ENCODE measurements around the gene NPFFR1. TPM values are rescaled to one million over a fixed set of nuclear protein-coding genes. Genes with fewer than 3 reads are reported as not detected.
"Not testable (repeated sequence)": the region's sequence is repeated elsewhere in the genome, so short reads cannot be mapped to it uniquely, and the experiment has no call there.

The NPFFR1 gene
- total RNA-seq, 1 donor from 2014 or later = under 0.01 TPM

DNA sequence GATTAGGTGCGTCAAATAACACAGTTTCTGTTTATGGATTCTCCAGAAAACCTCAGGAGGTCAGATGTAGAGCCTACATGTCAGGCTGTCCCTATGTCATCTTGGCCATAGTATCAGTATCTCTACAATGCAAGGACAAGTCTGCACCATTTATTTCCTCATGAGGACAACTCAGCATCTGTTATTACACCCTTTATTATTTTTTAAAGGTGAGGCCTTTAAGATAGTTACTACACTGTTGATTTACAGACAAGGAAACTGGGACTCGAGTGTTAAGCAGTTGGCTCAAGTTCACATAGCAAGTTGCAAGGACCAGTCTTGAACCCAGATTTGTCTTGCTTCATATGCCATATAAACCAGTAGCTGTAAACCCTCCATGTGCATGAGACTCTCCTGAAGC lies 27.3 kb downstream of the NPFFR1 start:
- no peak for DNase-seq (ENCODE audit: low read depth)

DNA sequence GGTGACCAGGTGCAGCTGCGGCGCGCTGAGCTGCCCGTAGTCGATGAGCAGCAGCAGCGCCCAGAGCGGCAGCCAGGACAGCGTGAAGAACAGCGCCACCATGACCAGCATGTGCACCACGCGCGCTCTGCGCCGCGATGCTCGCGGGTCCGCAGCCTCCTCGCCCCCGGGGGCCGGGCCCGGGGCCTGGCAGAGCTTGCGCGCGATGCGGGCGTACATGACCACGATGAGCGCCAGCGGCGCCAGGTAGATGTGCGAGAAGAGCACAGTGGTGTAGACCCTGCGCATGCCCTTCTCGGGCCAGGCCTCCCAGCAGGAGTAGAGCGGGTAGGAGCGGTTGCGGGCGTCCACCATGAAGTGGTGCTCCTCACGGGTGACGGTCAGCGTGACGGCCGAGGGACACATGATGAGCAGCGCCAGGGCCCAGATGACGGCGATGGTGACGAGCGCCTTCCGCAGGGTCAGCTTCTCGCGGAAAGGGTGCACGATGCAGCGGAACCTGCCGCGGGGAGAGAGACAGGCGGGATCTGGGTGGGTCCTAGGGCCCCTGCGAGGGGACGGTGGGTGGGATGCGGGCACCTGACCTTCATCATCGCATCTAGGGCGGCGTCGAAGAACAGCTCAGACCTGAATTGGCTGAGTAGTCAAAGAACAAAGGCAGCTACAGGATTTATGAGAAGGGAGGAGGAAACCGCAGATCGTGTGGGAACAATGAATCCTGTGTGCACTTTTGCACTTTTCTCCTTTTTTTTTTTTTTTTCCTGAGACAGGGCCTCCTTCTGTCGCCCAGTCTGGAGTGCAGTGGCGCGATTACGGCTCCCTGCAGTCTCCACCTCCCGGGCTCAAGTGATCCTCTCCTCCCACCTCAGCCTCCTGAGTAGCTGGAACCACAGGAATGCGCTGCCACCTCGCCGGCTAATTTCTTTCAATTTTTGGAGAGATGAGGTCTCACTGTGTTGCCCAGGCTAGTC lies 28.2 kb downstream of the NPFFR1 start:
- peak; percentile 89 for DNase-seq (ENCODE audit: low read depth)

DNA sequence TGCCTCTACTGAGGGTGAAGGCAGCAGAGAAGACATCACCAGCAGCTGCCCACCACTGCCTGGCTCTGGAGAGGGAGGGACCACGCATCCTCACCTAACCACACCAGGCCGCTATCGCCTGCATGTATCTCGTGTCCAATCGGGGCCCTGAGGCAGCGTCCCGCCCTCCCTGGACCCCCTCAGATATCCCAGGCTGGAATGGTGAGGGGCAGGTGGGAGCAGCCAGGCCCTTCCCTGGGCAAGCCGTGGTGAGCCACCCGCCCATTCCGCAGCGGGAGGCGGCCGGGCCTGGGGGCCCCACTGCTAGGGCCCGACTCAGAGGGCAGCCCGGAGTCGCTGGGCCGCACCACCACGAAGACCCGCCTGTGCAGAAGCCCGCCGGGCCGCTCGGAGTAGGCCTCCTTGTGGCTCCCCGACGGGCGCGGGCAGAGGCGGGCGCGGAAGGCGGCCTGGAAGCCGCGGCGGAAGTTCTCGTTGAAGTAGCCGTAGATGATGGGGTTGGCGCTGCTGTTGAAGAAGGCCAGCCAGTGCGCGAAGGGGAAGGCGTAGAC lies 29.0 kb downstream of the NPFFR1 start:
- no peak for DNase-seq (ENCODE audit: low read depth)

DNA sequence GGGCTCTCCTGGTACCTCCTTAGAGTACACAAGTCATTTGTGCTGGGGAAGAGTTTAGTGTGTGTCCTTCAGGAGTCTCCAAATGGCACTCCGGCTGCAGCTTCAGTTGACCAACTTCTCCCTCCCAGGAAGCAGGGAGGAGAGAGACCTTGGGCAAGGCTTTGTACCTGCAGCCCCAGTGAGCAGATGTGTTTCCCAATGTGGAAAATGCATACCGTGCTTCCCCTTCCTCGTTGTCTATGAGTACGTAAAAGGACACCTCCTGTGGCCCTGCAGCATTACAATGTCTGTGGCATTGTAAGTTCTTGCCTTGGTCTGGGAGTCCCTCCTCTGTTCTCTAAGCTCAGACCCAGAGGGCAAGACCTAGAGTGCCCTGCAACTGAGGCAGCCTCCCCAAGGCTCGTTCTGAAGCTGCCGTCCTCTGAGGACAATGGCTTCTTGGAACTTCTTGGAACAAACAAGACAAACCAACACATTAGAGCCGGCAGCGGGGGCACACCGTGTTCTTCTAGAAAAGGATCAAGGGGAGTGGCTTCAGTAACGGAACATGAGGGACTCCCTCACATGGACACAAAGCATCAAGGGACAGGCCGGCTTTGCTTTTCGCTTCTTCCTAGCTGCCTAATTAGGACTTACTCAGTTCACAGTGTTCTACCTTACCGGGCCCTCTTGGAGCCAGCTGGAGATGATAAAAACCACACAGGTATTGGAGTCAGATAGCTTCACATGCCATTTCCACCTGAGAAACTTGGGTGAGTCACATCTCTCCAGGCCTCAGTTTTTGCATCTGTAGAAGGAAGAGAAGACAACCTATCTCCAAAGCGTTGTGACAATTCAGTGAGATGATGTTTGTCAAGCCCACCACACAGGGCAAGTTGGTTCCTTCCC lies 29.7 kb downstream of the NPFFR1 start:
- DNase-seq (ENCODE audit: low read depth) = no peak

DNA sequence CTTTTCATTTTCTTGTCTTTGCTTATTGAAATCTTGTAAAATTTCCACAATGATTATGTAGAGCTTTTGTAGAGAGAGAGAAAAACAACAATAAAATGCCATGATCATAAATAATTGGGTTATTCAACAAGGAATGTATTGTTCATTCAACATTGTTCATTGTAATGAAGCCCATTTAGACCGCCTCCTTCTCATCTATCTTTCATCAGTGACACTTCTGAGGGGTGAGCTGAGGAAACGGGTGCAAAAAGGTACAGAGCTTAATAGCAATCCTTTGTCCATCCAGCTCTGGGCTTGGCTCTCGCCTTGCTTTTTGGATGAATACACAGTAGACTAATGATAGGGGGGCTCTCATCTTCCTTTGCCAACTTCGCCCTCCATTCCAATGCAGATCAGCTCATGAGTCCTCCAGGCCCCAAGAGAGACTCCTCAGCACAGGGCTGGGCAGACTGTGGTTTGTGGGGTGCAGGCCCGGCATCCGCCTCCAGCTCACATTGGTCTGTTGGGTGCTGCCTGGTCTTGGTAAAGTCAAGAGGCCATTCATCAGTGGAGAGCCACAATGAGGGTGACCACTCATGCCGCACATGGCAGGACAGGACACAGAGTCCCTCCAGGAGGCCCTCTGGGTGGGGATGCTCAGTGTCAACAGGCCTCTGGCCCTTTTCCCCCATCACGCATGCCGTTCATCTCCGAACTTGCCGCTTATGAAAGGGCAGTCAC lies 32.7 kb downstream of the NPFFR1 start:
- DNase-seq (ENCODE audit: low read depth) = no peak

DNA sequence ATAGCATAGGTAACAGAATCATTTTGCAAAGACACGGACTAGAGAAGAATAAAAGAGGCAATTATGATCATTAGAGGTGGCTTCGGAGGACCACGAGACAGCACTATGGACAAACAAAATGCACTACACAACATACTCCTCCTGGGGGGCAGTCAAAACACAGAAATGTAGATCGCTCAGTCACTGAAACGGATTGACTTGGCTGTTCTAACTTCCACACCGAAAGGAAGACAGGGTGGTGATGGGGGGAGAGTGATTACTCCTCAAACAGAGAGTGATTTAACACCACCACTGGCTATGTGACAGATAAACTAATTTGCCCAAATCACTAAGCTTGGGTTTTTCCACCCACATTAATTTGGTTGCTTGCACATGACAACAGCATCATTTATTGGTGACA lies 36.4 kb downstream of the NPFFR1 start:
- DNase-seq (ENCODE audit: low read depth) = no peak

DNA sequence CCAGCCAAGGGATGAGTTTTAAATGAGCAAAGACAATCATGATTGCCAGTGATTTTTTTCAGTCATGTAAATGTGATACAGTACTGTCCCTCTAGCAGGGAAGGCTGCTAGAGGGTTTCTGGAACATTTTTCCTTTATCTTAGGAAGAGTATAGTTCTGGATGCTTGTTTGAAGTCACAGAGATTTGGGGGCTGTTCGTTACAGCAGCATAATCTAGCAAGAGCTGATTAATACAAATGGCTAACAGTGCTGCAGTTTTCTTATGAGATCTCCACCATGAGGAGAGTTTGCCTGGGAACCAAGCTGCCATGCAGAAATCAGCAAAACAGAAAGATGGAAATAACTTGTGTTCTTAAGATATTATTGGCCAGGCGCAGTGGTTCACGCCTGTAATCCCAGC lies 42.7 kb downstream of the NPFFR1 start:
- no peak for DNase-seq (ENCODE audit: low read depth)

DNA sequence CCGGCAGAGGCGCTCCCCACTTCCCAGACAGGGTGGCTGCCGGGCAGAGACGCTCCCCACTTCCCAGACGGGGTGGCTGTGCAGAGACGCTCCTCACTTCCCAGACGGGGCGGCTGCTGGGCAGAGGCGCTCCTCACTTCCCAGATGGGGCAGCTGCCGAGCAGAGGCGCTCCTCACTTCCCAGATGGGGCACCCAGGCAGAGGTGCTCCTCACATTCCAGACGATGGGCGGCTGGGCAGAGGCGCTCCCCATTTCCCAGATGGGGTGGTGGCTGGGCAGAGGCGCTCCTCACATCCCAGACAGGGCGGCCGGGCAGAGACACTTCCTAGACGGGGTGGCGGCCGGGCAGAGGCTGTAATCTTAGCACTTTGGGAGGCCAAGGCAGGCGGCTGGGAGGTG lies 43.8 kb downstream of the NPFFR1 start:
- not testable (repeated sequence) for DNase-seq (ENCODE audit: low read depth)

DNA sequence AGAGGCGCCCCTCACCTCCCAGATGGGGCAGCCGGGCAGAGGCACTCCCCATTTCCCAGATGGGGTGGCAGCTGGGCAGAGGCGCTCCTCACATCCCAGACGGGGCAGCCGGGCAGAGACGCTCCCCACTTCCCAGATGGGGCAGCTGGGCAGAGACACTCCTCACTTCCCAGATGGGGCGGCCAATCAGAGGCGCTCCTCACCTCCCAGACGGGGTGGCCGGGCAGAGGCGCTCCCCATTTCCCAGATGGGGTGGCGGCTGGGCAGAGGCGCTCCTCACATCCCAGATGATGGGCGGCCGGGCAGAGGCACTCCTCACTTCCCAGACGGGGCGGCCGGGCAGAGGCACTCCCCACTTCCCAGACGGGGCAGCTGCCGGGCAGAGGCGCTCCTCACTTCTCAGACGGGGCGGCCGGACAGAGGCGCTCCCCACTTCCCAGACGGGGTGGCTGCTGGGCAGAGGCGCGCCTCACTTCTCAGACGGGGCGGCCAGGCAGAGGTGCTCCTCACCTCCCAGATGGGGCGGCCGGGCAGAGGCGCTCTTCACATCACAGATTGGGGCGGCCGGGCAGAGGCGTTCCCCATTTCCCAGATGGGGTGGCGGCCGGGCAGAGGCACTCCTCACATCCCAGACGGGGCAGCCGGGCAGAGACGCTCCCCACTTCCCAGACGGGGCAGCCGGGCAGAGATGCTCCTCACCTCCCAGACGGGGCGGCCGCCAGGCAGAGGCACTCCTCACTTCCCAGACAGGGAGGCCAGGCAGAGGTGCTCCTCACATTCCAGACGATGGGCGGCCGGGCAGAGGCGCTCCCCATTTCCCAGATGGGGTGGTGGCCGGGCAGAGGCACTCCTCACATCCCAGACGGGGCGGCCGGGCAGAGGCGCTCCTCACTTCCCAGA lies 44.5 kb downstream of the NPFFR1 start:
- not testable (repeated sequence) for DNase-seq (ENCODE audit: low read depth)

DNA sequence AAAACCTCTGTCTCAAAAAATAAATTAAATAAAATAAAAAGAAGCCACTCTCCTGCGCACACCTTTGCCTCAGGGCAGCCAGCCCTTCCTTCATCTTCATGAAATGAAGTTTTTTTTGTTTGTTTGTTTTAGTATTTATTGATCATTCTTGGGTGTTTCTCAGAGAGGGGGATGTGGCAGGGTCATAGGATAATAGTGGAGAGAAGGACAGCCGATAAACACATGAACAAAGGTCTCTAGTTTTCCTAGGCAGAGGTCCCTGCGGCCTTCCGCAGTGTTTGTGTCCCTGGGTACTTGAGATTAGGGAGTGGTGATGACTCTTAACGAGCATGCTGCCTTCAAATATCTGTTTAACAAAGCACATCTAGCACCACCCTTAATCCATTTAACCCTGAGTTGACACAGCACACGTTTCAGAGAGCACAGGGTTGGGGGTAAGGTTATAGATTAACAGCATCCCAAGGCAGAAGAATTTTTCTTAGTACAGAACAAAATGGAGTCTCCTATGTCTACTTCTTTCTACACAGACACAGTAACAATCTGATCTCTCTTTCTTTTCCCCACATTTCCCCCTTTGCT lies 45.8 kb downstream of the NPFFR1 start:
- DNase-seq (ENCODE audit: low read depth) = not testable (repeated sequence)

DNA sequence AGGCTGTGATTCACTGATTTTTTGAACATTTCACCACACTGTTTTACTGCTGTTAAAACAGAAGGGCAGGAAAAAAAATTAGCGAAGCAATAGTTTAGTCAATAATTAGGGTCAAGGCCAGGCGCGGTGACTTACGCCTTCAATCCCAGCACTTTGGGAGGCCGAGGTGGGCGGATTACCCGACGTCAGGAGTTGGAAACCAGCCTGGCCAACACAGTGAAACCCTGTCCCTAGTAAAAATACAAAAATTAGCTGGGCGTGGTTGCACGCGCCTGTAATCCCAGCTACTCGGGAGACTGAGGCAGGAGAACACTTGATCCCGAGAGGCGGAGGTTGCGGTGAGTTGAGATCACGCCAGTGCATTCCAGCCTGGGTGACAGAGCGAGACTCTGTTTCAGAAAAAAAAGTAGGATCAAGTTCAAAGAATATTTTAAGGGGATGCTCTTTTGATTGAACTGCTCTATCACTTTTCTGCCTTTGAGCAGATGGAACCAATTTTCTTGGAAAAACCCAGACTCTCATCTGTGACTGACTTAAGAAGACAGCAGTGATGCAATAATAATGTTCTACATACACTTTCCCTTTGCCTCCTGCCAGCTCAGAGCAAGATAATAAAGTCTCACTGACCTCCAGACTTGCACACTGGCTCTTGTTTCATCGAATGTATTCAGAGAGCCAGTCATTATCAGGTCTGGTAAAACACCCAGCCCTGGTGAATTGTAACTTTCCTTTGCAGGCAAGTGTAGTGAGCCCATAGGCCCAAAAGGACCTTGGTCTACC lies 48.9 kb downstream of the NPFFR1 start:
- DNase-seq (ENCODE audit: low read depth) = peak; percentile 53

DNA sequence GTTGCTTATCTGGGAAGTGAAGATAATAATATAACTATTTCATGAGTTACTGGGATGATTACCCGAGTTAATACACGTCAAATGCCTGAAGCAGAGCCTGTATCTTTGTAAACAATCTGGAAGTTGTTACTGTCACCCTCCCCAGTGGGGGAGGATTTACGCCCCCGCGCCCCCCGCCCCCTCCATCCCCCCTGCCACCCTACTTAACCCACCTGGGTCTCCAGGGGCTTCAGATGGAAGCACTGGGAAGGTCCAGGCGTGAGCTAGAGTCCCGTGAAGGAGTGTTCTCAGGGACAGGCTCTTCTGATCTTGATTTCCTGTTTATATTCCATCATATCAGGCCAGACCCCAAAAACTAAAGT lies 49.9 kb downstream of the NPFFR1 start:
- DNase-seq (ENCODE audit: low read depth) = no peak

DNA sequence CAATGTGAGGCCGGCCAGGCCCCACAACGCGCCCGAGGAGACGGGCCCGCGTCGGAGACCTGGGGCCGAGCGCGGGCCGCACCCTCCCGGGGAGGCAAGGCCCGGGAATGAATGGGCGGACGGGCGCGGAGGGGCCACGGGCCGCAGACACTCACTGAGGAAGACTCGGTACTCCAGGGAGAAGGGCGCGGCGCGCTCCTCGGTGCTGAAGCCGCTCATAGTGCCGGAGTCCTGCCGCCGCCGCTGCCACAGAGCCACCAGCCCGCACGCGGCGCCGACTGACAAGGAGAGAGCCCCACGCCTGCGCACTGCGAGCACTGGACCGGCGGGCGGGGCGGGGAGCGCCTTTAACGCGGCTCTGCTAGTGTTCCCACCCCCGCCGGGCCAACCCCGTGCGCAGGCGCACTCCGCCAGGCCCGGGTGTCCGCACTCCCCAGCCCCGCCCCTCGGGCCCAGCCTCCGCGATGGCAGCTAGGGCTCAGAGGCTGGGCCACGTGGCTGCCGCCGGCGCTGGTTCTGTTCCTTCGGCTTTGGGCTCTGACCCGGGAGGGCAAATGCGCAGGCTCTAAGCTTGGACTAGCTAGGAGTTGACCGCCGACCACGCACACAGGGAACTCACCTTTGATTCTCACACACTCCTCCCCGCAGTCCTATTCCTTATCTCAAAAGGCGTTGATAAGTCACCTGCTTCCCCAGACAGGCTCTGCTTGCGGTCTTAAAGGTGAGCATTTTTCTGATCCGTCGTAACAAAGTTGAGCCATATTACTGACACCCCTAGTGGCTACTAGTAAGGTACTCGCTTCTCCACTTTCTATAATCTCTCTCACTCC lies 50.5 kb downstream of the NPFFR1 start, which contains the start of gene PPA1:
Gene PPA1 (minus strand): TSS at position 321 of the 830 bp plus-strand sequence. CDS start 102 bp downstream, at position 219.
- peak; percentile 81 for DNase-seq (ENCODE audit: low read depth)

DNA sequence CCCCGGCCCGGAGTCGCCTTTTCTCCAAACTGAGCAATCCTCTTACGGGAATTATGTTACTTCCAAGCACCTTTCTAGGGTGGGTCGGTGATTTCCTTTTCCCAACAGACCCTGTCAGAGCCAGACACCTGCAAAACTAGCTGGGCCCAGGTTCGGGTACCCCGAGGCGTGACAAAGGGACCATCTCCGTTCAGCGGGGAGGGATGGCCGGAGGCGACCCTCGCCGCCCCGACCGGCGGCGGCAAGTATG lies 51.0 kb downstream of the NPFFR1 start:
- no peak for DNase-seq (ENCODE audit: low read depth)

DNA sequence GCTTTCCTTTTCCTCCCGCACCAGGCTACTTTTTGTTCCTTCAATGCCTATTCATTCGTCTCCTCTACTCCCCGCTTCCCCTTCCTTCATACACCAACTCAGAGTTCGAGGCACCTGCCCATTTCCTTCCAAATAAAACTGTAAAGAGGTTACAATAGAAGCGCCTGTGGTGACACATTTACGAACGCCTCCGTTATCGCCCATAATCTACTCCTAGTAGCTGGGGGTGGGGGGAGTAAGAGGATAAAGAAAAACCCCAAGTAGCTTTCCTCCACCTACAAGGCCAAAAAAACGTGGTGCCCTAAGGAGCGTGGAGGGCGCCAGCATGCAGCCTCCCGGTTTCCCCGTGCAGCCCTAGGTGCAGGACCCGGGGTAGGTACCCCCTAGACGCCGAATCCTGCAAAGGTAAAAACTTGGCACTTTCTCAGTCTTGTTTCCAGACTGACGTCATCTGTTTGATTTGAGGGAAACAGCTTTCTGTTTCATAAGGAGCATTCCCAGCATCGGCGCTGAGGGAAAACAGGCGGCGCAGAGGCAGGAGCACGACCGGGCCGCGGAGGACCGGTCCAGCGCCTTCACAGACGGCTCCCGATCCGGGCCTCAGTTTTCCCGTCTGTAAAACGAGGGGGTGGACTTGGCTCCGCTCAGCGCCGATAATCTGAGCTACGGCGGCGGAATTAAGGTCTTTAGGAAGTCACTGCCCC lies 51.5 kb downstream of the NPFFR1 start:
- DNase-seq (ENCODE audit: low read depth) = peak; percentile 73

DNA sequence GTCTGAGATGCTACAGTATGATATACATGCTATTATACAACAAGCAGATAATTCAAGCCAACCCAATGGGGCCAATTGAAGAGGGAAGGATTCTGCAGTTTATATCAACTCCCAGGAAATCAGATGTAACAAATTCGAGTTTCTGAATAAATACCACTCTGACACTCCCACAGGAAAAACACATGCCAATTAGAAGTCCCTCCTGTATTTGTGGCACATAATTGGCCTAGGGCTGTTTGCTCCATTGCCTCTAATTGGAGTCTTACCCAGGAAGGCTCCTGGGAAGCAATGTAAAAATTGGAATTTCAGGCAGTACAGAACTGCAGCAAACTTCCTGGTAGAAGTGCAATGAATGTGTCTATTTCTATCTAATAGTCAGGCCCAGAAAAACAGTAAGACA lies 55.3 kb downstream of the NPFFR1 start:
- peak; percentile 55 for DNase-seq (ENCODE audit: low read depth)

DNA sequence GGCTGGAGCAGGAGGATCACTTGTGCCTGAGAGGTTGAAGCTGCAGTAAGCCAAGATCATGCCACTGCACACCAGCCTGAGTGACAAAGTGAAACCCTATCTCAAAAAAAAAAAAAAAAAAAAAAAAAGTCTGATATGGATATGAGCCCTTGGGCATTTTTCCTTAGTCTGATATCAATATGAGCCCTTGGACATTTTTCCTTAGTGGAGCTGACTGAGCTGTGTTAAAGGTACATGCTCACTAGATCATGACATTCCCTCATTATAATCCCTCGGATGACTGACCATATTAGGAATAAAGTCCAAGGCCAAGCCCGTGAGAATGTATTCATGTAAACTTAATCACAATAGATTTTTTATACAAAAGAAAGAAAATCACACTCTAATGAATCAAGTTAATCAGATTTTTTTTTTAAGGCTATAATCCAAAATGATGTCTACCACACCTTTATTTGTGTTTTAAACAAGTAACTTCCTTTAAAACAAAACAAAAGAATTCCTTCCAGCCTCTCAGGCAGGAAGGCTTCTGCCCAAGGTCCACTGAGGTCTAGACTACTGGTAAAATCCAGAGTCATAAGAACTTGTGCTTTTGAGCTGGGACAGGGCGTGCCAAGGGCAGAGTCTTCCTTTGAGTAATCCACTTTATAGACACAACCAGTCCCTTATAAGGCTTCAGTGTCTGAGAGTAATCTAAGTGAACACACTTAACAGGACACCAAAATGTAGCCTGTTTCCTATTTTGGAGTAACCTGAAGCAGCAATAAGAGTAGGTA lies 56.1 kb downstream of the NPFFR1 start:
- DNase-seq (ENCODE audit: low read depth) = peak; percentile 89

Measured in renal cortical epithelial cell (primary cell).